SU-DHL-6 (cell line): Measurements from ENCODE around the gene MTMR3.

ENCODE experiments used
- H2AFZ ChIP-seq: fragments of 200-600 bp; sonication (generic); 2 replicates; pipeline ENCODE4 v1.6.1; 2014; ENCODE audit warnings: low read depth, mild to moderate bottlenecking, moderate library complexity, mixed read lengths, antibody characterized with exemption, low read length; ENCODE audit not compliant: severe bottlenecking
- H3F3A ChIP-seq: fragments of 200-600 bp; shearing (Covaris generic); 2 replicates; pipeline ENCODE4 v1.6.0; 2016; ENCODE audit warnings: antibody characterized with exemption, mild to moderate bottlenecking; ENCODE audit not compliant: insufficient read depth
- H3K27ac ChIP-seq: fragments of 200-600 bp; sonication (generic); 2 replicates; pipeline ENCODE4 v1.5.1; 2016; ENCODE audit warnings: low read depth, mild to moderate bottlenecking, low read length, moderate library complexity, mixed read lengths
- H3K27me3 ChIP-seq: fragments of 200-600 bp; sonication (generic), shearing (Covaris generic); 2 replicates; pipeline ENCODE4 v1.6.0; 2014; ENCODE audit warnings: mild to moderate bottlenecking, low read length
- H3K36me3 ChIP-seq: fragments of 200-600 bp; sonication (generic); 2 replicates; pipeline ENCODE4 v1.6.1; 2014; ENCODE audit warnings: mild to moderate bottlenecking, low read length, mixed read lengths
- H3K4me2 ChIP-seq: fragments of 300-600, 200-600 bp; shearing (Covaris generic), sonication (generic); 2 replicates; pipeline ENCODE4 v1.6.0; 2014; ENCODE audit warnings: low read length, low read depth, mild to moderate bottlenecking; ENCODE audit not compliant: poor library complexity, severe bottlenecking
- H3K4me3 ChIP-seq: fragments of 200-600 bp; sonication (generic); 2 replicates; pipeline ENCODE4 v1.5.1; 2014; ENCODE audit warnings: antibody characterized with exemption, low read length, mild to moderate bottlenecking, mixed read lengths; ENCODE audit not compliant: insufficient read depth, poor library complexity, severe bottlenecking
- H3K79me2 ChIP-seq: fragments of 200-600 bp; sonication (generic); 2 replicates; pipeline ENCODE4 v1.6.1; 2014; ENCODE audit warnings: mild to moderate bottlenecking, low read length, moderate library complexity; ENCODE audit not compliant: insufficient read depth
- H3K9ac ChIP-seq: fragments of 200-600 bp; sonication (generic); 2 replicates; pipeline ENCODE4 v1.7.0; 2014; ENCODE audit warnings: mild to moderate bottlenecking, low read length
- H3K9me2 ChIP-seq: fragments of 200-600 bp; sonication (generic); replicated peaks from 2 replicates; pipeline ENCODE4 v1.6.1; 2014; ENCODE audit warnings: low read length; ENCODE audit not compliant: insufficient read depth
- H3K9me3 ChIP-seq: fragments of 200-600 bp; sonication (generic); 2 replicates; pipeline ENCODE4 v1.6.1; 2014; ENCODE audit warnings: low read length, mixed read lengths; ENCODE audit not compliant: insufficient read depth
- H4K20me1 ChIP-seq: fragments of 200-600 bp; sonication (generic); 2 replicates; pipeline ENCODE4 v1.6.1; 2014; ENCODE audit warnings: low read depth, mild to moderate bottlenecking, antibody characterized with exemption, low read length, moderate library complexity, mixed read lengths
- EZH2phosphoT487 ChIP-seq: fragments of 200-600 bp; sonication (generic), shearing (Covaris generic); conservative IDR thresholded peaks from 2 replicates; pipeline ENCODE4 v1.6.1; 2018; ENCODE audit warnings: mild to moderate bottlenecking, antibody characterized with exemption, low read length, moderate library complexity, mixed read lengths
- TF ChIP-seq, protein P1 (sequence below): fragments of 200-600 bp; sonication (generic); IDR thresholded peaks from one replicate; pipeline ENCODE4 v1.5.1; 2017; ENCODE audit warnings: antibody characterized with exemption, mild to moderate bottlenecking, low read length, moderate library complexity; ENCODE audit not compliant: insufficient read depth, poor library complexity, severe bottlenecking

MTMR3 gene

DNA sequence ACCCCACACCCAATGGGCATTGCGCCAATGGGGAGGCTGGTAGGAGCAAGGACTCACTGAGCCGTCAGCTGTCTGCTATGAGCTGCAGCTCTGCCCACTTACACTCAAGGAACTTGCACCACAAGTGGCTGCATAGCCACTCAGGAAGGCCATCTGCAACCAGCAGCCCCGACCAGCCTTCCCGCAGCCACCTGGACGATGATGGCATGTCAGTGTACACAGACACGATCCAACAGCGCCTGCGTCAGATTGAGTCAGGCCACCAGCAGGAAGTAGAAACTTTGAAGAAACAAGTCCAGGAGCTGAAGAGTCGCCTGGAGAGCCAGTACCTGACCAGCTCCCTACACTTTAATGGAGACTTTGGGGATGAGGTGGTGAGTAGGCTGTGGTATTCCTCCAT, 137.5 kb downstream of the MTMR3 start:
- H4K20me1 ChIP-seq = no peaks in the 10 kb centered on the region
- no peaks in the 10 kb centered on the region for H3K9me3 ChIP-seq
- no peaks in the 10 kb centered on the region for H3F3A ChIP-seq
- H3K9ac ChIP-seq = no peak overlapping the region
- no peaks in the 10 kb centered on the region for H3K36me3 ChIP-seq
- no peak overlapping the region for H3K27ac ChIP-seq
- H3K4me2 ChIP-seq = no peak overlapping the region
- no peaks in the 10 kb centered on the region for H3K9me2 ChIP-seq
- H2AFZ ChIP-seq = no peak overlapping the region
- TF ChIP-seq EZH2phosphoT487 = no peak
- TF ChIP-seq, protein P1, sequence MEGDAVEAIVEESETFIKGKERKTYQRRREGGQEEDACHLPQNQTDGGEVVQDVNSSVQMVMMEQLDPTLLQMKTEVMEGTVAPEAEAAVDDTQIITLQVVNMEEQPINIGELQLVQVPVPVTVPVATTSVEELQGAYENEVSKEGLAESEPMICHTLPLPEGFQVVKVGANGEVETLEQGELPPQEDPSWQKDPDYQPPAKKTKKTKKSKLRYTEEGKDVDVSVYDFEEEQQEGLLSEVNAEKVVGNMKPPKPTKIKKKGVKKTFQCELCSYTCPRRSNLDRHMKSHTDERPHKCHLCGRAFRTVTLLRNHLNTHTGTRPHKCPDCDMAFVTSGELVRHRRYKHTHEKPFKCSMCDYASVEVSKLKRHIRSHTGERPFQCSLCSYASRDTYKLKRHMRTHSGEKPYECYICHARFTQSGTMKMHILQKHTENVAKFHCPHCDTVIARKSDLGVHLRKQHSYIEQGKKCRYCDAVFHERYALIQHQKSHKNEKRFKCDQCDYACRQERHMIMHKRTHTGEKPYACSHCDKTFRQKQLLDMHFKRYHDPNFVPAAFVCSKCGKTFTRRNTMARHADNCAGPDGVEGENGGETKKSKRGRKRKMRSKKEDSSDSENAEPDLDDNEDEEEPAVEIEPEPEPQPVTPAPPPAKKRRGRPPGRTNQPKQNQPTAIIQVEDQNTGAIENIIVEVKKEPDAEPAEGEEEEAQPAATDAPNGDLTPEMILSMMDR = no peak
- H3K4me3 ChIP-seq = no peak overlapping the region
- H3K27me3 ChIP-seq = no peaks in the 10 kb centered on the region
- H3K79me2 ChIP-seq = no peaks in the 10 kb centered on the region

DNA sequence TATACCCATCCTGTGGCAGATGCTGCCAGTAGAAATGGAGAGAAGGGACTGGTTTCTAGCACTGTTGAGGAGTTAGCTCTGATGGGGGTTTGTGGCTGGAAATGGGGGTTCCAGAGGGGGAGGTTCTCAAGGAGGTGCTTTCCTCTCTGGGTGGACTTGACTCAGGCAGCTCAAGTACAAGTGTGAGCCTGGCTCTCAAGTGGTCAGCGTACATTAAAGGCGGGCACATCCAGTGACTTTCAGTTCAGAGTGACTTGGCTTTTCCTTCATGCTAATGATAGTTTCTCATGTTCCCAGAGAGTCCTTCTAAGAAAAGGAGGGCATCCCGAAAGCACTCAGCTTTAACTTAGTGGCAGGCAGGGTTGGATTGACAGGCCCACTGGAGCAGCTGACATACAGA, 138.4 kb downstream of the MTMR3 start:
- Histone ChIP-seq H3K27ac (no peak overlapping the region), H3F3A (no peaks in the 10 kb centered on the region), H3K36me3 (no peaks in the 10 kb centered on the region), H3K4me3 (no peak overlapping the region), H3K9me2 (no peaks in the 10 kb centered on the region), H3K27me3 (no peaks in the 10 kb centered on the region), H4K20me1 (no peaks in the 10 kb centered on the region), H2AFZ (no peak overlapping the region), H3K9ac (no peak overlapping the region), H3K9me3 (no peaks in the 10 kb centered on the region), H3K4me2 (no peak overlapping the region), H3K79me2 (no peaks in the 10 kb centered on the region)
- TF ChIP-seq, protein P1 = no peak
- no peak for TF ChIP-seq EZH2phosphoT487

DNA sequence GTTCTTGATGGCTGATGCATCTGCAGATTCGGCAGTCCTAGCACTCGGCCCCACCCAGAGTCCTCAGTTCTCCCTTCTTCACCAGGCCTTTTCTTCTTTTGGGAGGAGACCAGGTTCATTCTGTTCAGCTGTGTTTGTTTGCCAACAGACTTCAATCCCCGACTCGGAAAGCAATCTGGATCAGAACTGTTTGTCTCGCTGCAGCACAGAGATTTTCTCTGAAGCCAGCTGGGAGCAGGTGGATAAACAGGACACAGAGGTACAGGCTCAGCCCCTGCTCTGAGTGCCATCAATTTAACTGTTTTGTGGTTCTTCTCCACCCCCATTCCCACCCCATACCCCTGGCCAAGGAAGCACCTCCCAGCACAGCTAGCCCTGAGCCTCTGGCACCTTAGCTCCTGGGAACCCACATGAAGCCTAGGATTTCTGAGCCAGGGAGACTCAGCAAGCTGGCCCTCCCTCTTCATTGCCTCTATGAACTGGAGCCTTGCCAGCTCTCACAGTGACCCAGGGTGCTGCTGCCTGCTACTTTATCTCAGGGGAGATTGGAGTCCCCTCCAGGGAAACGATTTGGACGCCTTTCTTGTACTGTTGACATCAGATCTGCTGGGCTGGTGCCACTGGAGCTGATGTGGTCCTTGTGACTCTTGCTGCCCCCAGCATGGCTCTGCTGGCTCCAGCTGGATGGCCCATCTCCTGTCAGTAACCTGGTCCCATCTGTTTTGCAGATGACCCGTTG, 139.1 kb downstream of the MTMR3 start:
- H3K9me2 ChIP-seq = no peaks in the 10 kb centered on the region
- no peaks in the 10 kb centered on the region for H3K9me3 ChIP-seq
- no peak overlapping the region for H3K9ac ChIP-seq
- no peaks in the 10 kb centered on the region for H3K27me3 ChIP-seq
- no peaks in the 10 kb centered on the region for H3K79me2 ChIP-seq
- TF ChIP-seq, protein P1 = no peak
- no peak for TF ChIP-seq EZH2phosphoT487
- no peaks in the 10 kb centered on the region for H3F3A ChIP-seq
- H3K4me3 ChIP-seq = no peak overlapping the region
- H3K36me3 ChIP-seq = no peaks in the 10 kb centered on the region
- no peaks in the 10 kb centered on the region for H4K20me1 ChIP-seq
- H2AFZ ChIP-seq = no peak overlapping the region
- no peak overlapping the region for H3K27ac ChIP-seq
- H3K4me2 ChIP-seq = no peak overlapping the region
